Iris pigment epithelial cell (primary cell): ENCODE results near the gene TOP3A.
"Not testable (repeated sequence)": the region's sequence is repeated elsewhere in the genome, so short reads cannot be mapped to it uniquely, and the experiment has no call there.

Experiments
- DNase-seq: peaks from one replicate; pipeline ENCODE4 v3.0.0-alpha.2; 2011; ENCODE audit warnings: low read depth

TOP3A gene

GRCh38 chr17:18323507-18324139 lies 8.8 kb upstream of the TOP3A start:
- DNase-seq, result no peak

GRCh38 chr17:18323007-18323406 lies 8.2 kb upstream of the TOP3A start:
- no peak for DNase-seq

- no peak for DNase-seq
These were observed 7.7 kb upstream of the TOP3A start for GRCh38 chr17:18322522-18322921.

- no peak for DNase-seq
These were observed 6.5 kb upstream of the TOP3A start for GRCh38 chr17:18321309-18321708.

GRCh38 chr17:18320301-18320700 lies 5.5 kb upstream of the TOP3A start:
- DNase-seq, result no peak

- DNase-seq, result peak; percentile 77
These were observed 4.9 kb upstream of the TOP3A start for GRCh38 chr17:18319604-18320256.

GRCh38 chr17:18318771-18319450 lies 4.1 kb upstream of the TOP3A start:
- no peak for DNase-seq

GRCh38 chr17:18318117-18318516 lies 3.3 kb upstream of the TOP3A start:
- DNase-seq, result no peak

GRCh38 chr17:18315961-18316360 lies 1.2 kb upstream of the TOP3A start:
- no peak for DNase-seq

- no peak for DNase-seq
These were observed 748 bp upstream of the TOP3A start for GRCh38 chr17:18315562-18315922.

- DNase-seq, result peak; percentile 39
These were observed 599 bp downstream of the TOP3A start for GRCh38 chr17:18314059-18314730.

GRCh38 chr17:18309202-18309601 lies 5.6 kb downstream of the TOP3A start:
- DNase-seq, result no peak

- DNase-seq, result not testable (repeated sequence)
These were observed 11.6 kb downstream of the TOP3A start for GRCh38 chr17:18303206-18303605.

GRCh38 chr17:18300725-18301480 lies 13.9 kb downstream of the TOP3A start:
- no peak for DNase-seq

- not testable (repeated sequence) for DNase-seq
These were observed 16.7 kb downstream of the TOP3A start for GRCh38 chr17:18298061-18298460.

- DNase-seq, result no peak
These were observed 22.9 kb downstream of the TOP3A start for GRCh38 chr17:18291718-18292540.

GRCh38 chr17:18285296-18285695 lies 29.5 kb downstream of the TOP3A start:
- DNase-seq, result no peak

GRCh38 chr17:18281788-18282187 lies 33.0 kb downstream of the TOP3A start:
- DNase-seq, result no peak

- DNase-seq, result peak; percentile 25
These were observed 33.9 kb downstream of the TOP3A start for GRCh38 chr17:18280766-18281371.

GRCh38 chr17:18280249-18280648 lies 34.5 kb downstream of the TOP3A start:
- no peak for DNase-seq

GRCh38 chr17:18278867-18279266 lies 35.9 kb downstream of the TOP3A start:
- DNase-seq, result peak; percentile 85
